ENCODE data around the gene BTRC.
A peak's percentile ranks its signal among the peaks of the same experiment; 100 is the strongest.

The BTRC gene

GRCh38 chr10:101485681-101486554, 132.0 kb downstream of the BTRC start:
- DNase-seq: no peak

GRCh38 chr10:101487399-101487798, 133.4 kb downstream of the BTRC start:
- DNase-seq: no peak

- DNase-seq: peak; percentile 35
These were observed 135.4 kb downstream of the BTRC start for GRCh38 chr10:101489355-101489754.

- no peak for DNase-seq
These were observed 136.1 kb downstream of the BTRC start for GRCh38 chr10:101490026-101490425.

- no peak for DNase-seq
These were observed 138.2 kb downstream of the BTRC start for GRCh38 chr10:101492205-101492604.

- DNase-seq: no peak
These were observed 138.8 kb downstream of the BTRC start for GRCh38 chr10:101492814-101493213.

- no peak for DNase-seq
These were observed 139.3 kb downstream of the BTRC start for GRCh38 chr10:101493249-101493648.

GRCh38 chr10:101493782-101494281, 139.9 kb downstream of the BTRC start:
- no peak for DNase-seq

- DNase-seq: no peak
These were observed 140.7 kb downstream of the BTRC start for GRCh38 chr10:101494650-101495049.

GRCh38 chr10:101495324-101495925, 141.5 kb downstream of the BTRC start:
- peak; percentile 20 for DNase-seq

GRCh38 chr10:101504438-101504837, 150.5 kb downstream of the BTRC start:
- DNase-seq: no peak

- no peak for DNase-seq
These were observed 153.1 kb downstream of the BTRC start for GRCh38 chr10:101506829-101507661.

GRCh38 chr10:101507828-101508227, 153.9 kb downstream of the BTRC start:
- no peak for DNase-seq

- DNase-seq: no peak
These were observed 158.0 kb downstream of the BTRC start for GRCh38 chr10:101511938-101512337.

GRCh38 chr10:101512738-101513137, 158.8 kb downstream of the BTRC start:
- peak; percentile 26 for DNase-seq

- DNase-seq: no peak
These were observed 159.8 kb downstream of the BTRC start for GRCh38 chr10:101513733-101514132.

- DNase-seq: no peak
These were observed 171.9 kb downstream of the BTRC start for GRCh38 chr10:101525848-101526247.

GRCh38 chr10:101529207-101529606, 175.2 kb downstream of the BTRC start:
- peak; percentile 3 for DNase-seq

- no peak for DNase-seq
These were observed 176.0 kb downstream of the BTRC start for GRCh38 chr10:101529725-101530553.

- no peak for DNase-seq
These were observed 182.0 kb downstream of the BTRC start for GRCh38 chr10:101535949-101536348.

- peak; percentile 20 for DNase-seq
These were observed 182.8 kb downstream of the BTRC start for GRCh38 chr10:101536800-101537199.

- no peak for DNase-seq
These were observed 184.5 kb downstream of the BTRC start for GRCh38 chr10:101538446-101538845.

All from fibroblast of skin of right biceps (primary cell).